Ishikawa (cell line): ENCODE results near the gene RAP1GAP.

Experiments used
- CEBPB ChIP-seq: IDR thresholded peaks from 2 replicates; pipeline ENCODE4 v1.6.1; 2012
- CREB1 ChIP-seq: IDR thresholded peaks from 2 replicates; pipeline ENCODE4 v1.6.1; 2012; ENCODE audit warnings: low read depth
- EGR1 ChIP-seq: IDR thresholded peaks from 2 replicates; pipeline ENCODE4 v1.6.1; 2012
- EP300 ChIP-seq: IDR thresholded peaks from 2 replicates; pipeline ENCODE4 v1.6.1; 2012; ENCODE audit warnings: borderline replicate concordance
- FOXM1 ChIP-seq: IDR thresholded peaks from 2 replicates; pipeline ENCODE4 v1.6.1; 2012; ENCODE audit warnings: low read depth, borderline replicate concordance
- RAD21 ChIP-seq: IDR thresholded peaks from 2 replicates; pipeline ENCODE4 v1.6.1; 2012; ENCODE audit warnings: low read depth
- TAF1 ChIP-seq: IDR thresholded peaks from 2 replicates; pipeline ENCODE4 v1.6.1; 2012; ENCODE audit warnings: low read depth, mild to moderate bottlenecking
- TCF12 ChIP-seq: IDR thresholded peaks from 2 replicates; pipeline ENCODE4 v1.6.1; 2012; ENCODE audit warnings: low read depth
- TEAD4 ChIP-seq: IDR thresholded peaks from 2 replicates; pipeline ENCODE4 v1.6.1; 2012
- YY1 ChIP-seq: IDR thresholded peaks from 2 replicates; pipeline ENCODE4 v1.6.1; 2012; ENCODE audit warnings: low read depth
- ZBTB7A ChIP-seq: IDR thresholded peaks from 2 replicates; pipeline ENCODE4 v1.6.1; 2012; ENCODE audit warnings: low read depth
- TF ChIP-seq, protein P1 (sequence below): IDR thresholded peaks from 2 replicates; pipeline ENCODE4 v1.6.1; 2012
- TF ChIP-seq, protein P2 (sequence below): IDR thresholded peaks from 2 replicates; pipeline ENCODE4 v1.6.1; 2012; ENCODE audit warnings: low read depth, mild to moderate bottlenecking

DNA sequence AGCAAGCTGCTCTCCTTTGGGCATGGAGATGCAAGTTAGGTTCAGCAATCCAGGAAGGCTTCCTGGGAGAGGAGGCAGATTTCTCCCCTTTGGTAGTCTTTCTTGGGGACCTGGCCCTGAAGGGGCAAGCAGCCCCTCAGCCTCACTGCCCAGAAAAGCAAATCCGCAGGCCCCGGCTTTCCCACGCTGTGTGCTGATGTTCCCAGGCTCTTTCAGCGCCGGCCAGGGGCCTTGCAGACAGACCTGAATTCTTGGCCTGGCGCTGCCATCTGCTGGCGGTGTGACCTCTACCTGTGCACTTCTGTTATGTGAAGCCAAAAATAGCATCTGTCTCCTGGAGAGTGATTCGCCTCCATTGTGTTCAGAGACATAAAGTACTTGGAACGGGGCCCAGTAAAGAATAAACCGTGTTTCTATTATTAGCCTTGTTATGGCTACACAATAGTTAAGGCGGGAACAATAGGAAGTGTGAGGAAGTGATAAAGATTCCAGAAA lies 95.1 kb downstream of the RAP1GAP start:
- TF ChIP-seq FOXM1 (no peak), CEBPB (no peak), RAD21 (peak; percentile 92), CREB1 (no peak), EP300 (no peak), EGR1 (no peak), TCF12 (no peak), YY1 (no peak), ZBTB7A (no peak), TAF1 (no peak), TEAD4 (no peak; the same call in 1 of the 2 replicates)
- TF ChIP-seq, protein P1, sequence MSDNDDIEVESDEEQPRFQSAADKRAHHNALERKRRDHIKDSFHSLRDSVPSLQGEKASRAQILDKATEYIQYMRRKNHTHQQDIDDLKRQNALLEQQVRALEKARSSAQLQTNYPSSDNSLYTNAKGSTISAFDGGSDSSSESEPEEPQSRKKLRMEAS, result no peak; the same call in 1 of the 2 replicates
- TF ChIP-seq, protein P2, sequence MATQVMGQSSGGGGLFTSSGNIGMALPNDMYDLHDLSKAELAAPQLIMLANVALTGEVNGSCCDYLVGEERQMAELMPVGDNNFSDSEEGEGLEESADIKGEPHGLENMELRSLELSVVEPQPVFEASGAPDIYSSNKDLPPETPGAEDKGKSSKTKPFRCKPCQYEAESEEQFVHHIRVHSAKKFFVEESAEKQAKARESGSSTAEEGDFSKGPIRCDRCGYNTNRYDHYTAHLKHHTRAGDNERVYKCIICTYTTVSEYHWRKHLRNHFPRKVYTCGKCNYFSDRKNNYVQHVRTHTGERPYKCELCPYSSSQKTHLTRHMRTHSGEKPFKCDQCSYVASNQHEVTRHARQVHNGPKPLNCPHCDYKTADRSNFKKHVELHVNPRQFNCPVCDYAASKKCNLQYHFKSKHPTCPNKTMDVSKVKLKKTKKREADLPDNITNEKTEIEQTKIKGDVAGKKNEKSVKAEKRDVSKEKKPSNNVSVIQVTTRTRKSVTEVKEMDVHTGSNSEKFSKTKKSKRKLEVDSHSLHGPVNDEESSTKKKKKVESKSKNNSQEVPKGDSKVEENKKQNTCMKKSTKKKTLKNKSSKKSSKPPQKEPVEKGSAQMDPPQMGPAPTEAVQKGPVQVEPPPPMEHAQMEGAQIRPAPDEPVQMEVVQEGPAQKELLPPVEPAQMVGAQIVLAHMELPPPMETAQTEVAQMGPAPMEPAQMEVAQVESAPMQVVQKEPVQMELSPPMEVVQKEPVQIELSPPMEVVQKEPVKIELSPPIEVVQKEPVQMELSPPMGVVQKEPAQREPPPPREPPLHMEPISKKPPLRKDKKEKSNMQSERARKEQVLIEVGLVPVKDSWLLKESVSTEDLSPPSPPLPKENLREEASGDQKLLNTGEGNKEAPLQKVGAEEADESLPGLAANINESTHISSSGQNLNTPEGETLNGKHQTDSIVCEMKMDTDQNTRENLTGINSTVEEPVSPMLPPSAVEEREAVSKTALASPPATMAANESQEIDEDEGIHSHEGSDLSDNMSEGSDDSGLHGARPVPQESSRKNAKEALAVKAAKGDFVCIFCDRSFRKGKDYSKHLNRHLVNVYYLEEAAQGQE, result no peak
